OCI-LY3 (cell line): Measurements from ENCODE around the gene FAM234A.

Source experiments
- H2AFZ ChIP-seq: fragments of 200-600, 300-600 bp; shearing (Covaris generic); 2 replicates; pipeline ENCODE4 v1.6.0; 2014; ENCODE audit warnings: antibody characterized with exemption, low read depth, low read length
- H3K27ac ChIP-seq: fragments of 200-600, 300-600 bp; sonication (generic); 2 replicates; pipeline ENCODE4 v1.5.1; 2014; ENCODE audit warnings: mild to moderate bottlenecking, low read length, moderate library complexity, mixed read lengths
- H3K27me3 ChIP-seq: fragments of 200-600, 300-600 bp; sonication (generic); 2 replicates; pipeline ENCODE4 v1.6.1; 2014; ENCODE audit warnings: low read depth, low read length, mixed read lengths
- H3K36me3 ChIP-seq: fragments of 200-600, 300-600 bp; sonication (generic); replicated peaks from 2 replicates; pipeline ENCODE3; 2014; ENCODE audit warnings: low read depth, low read length, mixed read lengths
- H3K4me1 ChIP-seq: fragments of 300-600, 200-600 bp; sonication (generic); 2 replicates; pipeline ENCODE4 v1.6.1; 2014; ENCODE audit warnings: low read length, mixed read lengths
- H3K4me2 ChIP-seq: fragments of 200-600, 300-600 bp; sonication (generic); 2 replicates; pipeline ENCODE4 v1.6.1; 2014; ENCODE audit warnings: low read length, mixed read lengths
- H3K4me3 ChIP-seq: fragments of 300-600, 200-600 bp; sonication (generic); 2 replicates; pipeline ENCODE4 v1.5.1; 2014; ENCODE audit warnings: antibody characterized with exemption, mild to moderate bottlenecking, low read length, moderate library complexity
- H3K79me2 ChIP-seq: fragments of 300-600, 200-600 bp; shearing (Covaris generic); 2 replicates; pipeline ENCODE4 v1.6.1; 2014; ENCODE audit warnings: mild to moderate bottlenecking, low read length, mixed read lengths
- H3K9ac ChIP-seq: fragments of 300-600, 200-600 bp; shearing (Covaris generic); 2 replicates; pipeline ENCODE4 v1.6.0; 2014; ENCODE audit warnings: mild to moderate bottlenecking, low read length, moderate library complexity
- H3K9me3 ChIP-seq: fragments of 200-600, 300-600 bp; shearing (Covaris generic); 2 replicates; pipeline ENCODE4 v1.6.1; 2014; ENCODE audit warnings: low read length, mixed read lengths; ENCODE audit not compliant: insufficient read depth
- H4K20me1 ChIP-seq: fragments of 200-600, 300-600 bp; sonication (generic); 2 replicates; pipeline ENCODE4 v1.6.1; 2016; ENCODE audit warnings: low read length, mixed read lengths; ENCODE audit not compliant: insufficient read depth
- CTCF ChIP-seq: fragments of 200-600, 300-600 bp; sonication (generic); IDR thresholded peaks from 2 replicates; pipeline ENCODE4 v1.5.1; 2014; ENCODE audit warnings: antibody characterized with exemption, low read length, low read depth
- EZH2phosphoT487 ChIP-seq: fragments of 200-600 bp; shearing (Covaris generic); IDR thresholded peaks from 2 replicates; pipeline ENCODE4 v1.6.1; 2018; ENCODE audit warnings: antibody characterized with exemption, mixed run types, low read depth

Gene FAM234A, protein sequence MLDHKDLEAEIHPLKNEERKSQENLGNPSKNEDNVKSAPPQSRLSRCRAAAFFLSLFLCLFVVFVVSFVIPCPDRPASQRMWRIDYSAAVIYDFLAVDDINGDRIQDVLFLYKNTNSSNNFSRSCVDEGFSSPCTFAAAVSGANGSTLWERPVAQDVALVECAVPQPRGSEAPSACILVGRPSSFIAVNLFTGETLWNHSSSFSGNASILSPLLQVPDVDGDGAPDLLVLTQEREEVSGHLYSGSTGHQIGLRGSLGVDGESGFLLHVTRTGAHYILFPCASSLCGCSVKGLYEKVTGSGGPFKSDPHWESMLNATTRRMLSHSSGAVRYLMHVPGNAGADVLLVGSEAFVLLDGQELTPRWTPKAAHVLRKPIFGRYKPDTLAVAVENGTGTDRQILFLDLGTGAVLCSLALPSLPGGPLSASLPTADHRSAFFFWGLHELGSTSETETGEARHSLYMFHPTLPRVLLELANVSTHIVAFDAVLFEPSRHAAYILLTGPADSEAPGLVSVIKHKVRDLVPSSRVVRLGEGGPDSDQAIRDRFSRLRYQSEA

DNA sequence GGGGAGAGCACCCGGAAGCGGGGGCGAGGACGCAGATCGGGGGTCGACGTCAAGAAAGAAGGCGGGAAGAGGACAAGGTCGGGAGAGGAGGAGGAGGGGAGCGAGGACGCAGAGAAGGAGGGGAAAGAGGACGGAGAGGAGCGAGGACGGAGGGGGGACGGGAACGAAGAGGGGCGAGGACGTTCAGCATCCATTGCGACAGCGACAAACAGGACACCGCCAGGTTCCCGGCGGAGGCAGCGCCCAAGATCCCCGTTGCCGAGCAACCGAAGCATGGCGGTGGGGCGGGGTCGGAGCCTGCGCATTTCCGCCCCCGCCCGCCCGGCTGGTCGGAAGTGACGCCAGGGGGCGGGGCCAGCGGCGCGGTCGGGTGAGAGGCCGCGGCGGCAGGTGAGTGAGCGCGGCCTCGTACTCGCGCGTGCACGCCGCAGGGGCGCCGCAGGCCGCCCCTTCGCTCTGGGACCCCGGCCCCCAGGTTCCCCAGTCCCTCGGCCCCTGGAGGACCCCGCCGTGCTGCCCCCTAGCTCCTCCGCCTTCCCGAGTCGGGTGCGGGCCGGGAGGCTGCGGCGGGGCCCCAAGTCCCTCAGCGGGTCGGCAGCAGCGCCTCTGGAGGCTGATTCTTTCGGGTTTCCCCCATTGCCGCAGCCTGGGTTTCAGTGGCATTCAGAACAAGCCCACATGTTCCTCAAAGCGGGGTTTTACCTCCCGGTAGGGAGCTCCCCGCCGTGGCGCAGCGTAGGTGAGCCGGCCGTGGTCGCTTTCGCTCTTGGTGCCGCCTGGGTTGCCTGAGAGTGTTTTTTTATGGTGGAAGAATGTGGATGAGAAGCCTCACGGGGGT lies at the start of gene FAM234A:
Gene FAM234A, plus strand, starts transcription at position 354 of the 838 bp plus-strand sequence. CDS start 19,593 bp downstream, outside the sequence.
- H3K4me2 ChIP-seq, result peak within 1 kb of the TSS; percentile 95
- TF ChIP-seq CTCF (peak; percentile 45), EZH2phosphoT487 (no peak)
- peak within 1 kb of the TSS; percentile 86 for H3K9ac ChIP-seq
- H3K79me2 ChIP-seq, result 0 out of 2 replicates have a peak, but pooled peaks cover 11% of the 10 kb centered on the region
- peaks cover 12% of the 10 kb centered on the region for H3K4me1 ChIP-seq
- H3K36me3 ChIP-seq, result no peaks in the 10 kb centered on the region
- peak within 1 kb of the TSS; percentile 86 for H3K4me3 ChIP-seq
- peak within 1 kb of the TSS; percentile 92 for H3K27ac ChIP-seq
- H2AFZ ChIP-seq, result peak within 1 kb of the TSS; percentile 93
- no peaks in the 10 kb centered on the region for H3K9me3 ChIP-seq
- H3K27me3 ChIP-seq, result no peaks in the 10 kb centered on the region
- peaks cover 4% of the 10 kb centered on the region; the same call in 1 of the 2 replicates for H4K20me1 ChIP-seq

DNA sequence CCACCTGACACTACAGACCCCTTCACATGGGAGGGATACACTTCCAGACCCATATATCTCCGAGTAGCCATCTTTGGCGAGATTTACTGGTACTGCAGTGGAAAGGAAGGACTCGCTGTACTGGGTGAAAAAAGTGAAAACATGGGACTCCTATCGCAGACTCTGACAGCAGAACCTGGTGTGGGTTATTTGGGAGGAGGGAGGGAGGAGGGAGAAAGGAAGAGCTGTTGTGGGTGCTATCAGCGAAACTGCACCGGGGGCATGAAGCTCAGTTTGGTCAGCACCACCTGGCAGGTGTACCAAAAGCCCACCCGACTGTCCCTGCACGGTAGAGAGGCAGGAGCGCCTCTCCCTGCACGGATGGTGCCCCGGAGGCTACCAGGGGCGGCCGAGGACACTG lies 49.4 kb upstream of the FAM234A start:
- no peaks in the 10 kb centered on the region for H3K9me3 ChIP-seq
- no peaks in the 10 kb centered on the region for H3K79me2 ChIP-seq
- H3K4me3 ChIP-seq, result no peak overlapping the region
- H3K36me3 ChIP-seq, result peaks cover 39% of the 10 kb centered on the region
- no peak overlapping the region for H3K27ac ChIP-seq
- no peaks in the 10 kb centered on the region for H3K27me3 ChIP-seq
- H3K4me1 ChIP-seq, result no peaks in the 10 kb centered on the region
- no peak overlapping the region for H2AFZ ChIP-seq
- no peak overlapping the region for H3K9ac ChIP-seq
- no peak overlapping the region for H3K4me2 ChIP-seq
- no peaks in the 10 kb centered on the region for H4K20me1 ChIP-seq
- TF ChIP-seq EZH2phosphoT487 (no peak), CTCF (no peak)

GRCh38 chr16:185691-186090 lies 48.9 kb upstream of the FAM234A start:
- no peaks in the 10 kb centered on the region for H3K4me1 ChIP-seq
- no peaks in the 10 kb centered on the region for H3K27me3 ChIP-seq
- H3K9ac ChIP-seq, result no peak overlapping the region
- no peak overlapping the region for H3K4me3 ChIP-seq
- H3K36me3 ChIP-seq, result peaks cover 37% of the 10 kb centered on the region
- no peak overlapping the region for H2AFZ ChIP-seq
- no peaks in the 10 kb centered on the region for H3K79me2 ChIP-seq
- TF ChIP-seq CTCF, result no peak
- H3K4me2 ChIP-seq, result no peak overlapping the region
- no peaks in the 10 kb centered on the region for H3K9me3 ChIP-seq
- H3K27ac ChIP-seq, result no peak overlapping the region
- H4K20me1 ChIP-seq, result no peaks in the 10 kb centered on the region

GRCh38 chr16:187330-187729 lies 47.3 kb upstream of the FAM234A start:
- TF ChIP-seq EZH2phosphoT487, result no peak
- no peak for TF ChIP-seq CTCF
- Histone ChIP-seq H2AFZ (no peak overlapping the region), H3K27ac (no peak overlapping the region), H4K20me1 (no peaks in the 10 kb centered on the region), H3K9ac (no peak overlapping the region), H3K4me1 (no peaks in the 10 kb centered on the region), H3K27me3 (no peaks in the 10 kb centered on the region), H3K9me3 (no peaks in the 10 kb centered on the region), H3K79me2 (no peaks in the 10 kb centered on the region), H3K4me2 (no peak overlapping the region), H3K4me3 (no peak overlapping the region), H3K36me3 (peaks cover 31% of the 10 kb centered on the region)
